Neural progenitor cell (in vitro differentiated cells): Measurements from ENCODE around the gene MTRR.

Source experiments
- CTCF ChIP-seq: fragments of 200-600 bp; sonication (generic); IDR thresholded peaks from 2 replicates; pipeline ENCODE4 v1.5.1; 2017; ENCODE audit warnings: antibody characterized with exemption, mild to moderate bottlenecking
- EZH2 ChIP-seq: fragments of 200-600 bp; sonication (generic); IDR thresholded peaks from 2 replicates; pipeline ENCODE4 v1.6.1; 2017; ENCODE audit warnings: antibody characterized with exemption, mild to moderate bottlenecking, moderate library complexity
- EZH2phosphoT487 ChIP-seq: fragments of 200-600 bp; sonication (generic); IDR thresholded peaks from 2 replicates; pipeline ENCODE4 v1.6.1; 2017; ENCODE audit warnings: antibody characterized with exemption

GRCh38 chr5:7825630-7826029, 43.3 kb upstream of the MTRR start:
- no peak for TF ChIP-seq CTCF
- TF ChIP-seq EZH2: no peak
- no peak for TF ChIP-seq EZH2phosphoT487
